ENCODE results near the gene EBPL. TPM values are rescaled to one million over a fixed set of nuclear protein-coding genes. Genes with fewer than 3 reads are reported as not detected.

EBPL gene
- total and polyA plus RNA-seq, 3 experiments from 2014 or later: 47.9 to 53.3 (median 51.6) TPM

- ChIA-PET CTCF (interaction anchor here (0.9 kb wide), 1 partner anchor 11 kb away, joined by 3 read pairs; no protein-coding TSS in a partner anchor), POLR2A (no interaction called here)
- Histone ChIP-seq H3K4me1 (ENCODE audit: insufficient read depth, low read length) (no peaks in the 10 kb centered on the region), H3K9me3 (ENCODE audit: low read length) (no peaks in the 10 kb centered on the region), H3K36me3 (ENCODE audit: insufficient read depth, low read length) (no peaks in the 10 kb centered on the region), H3K27me3 (ENCODE audit: insufficient read depth, low read length, poor library complexity, severe bottlenecking) (no peaks in the 10 kb centered on the region), H3K4me3 (ENCODE audit: low read length) (no peak overlapping the region), H3K27ac (ENCODE audit: low read depth, low read length) (no peak overlapping the region)
- Mint-ChIP-seq H3K36me3 (peaks cover 0 to 4% (median 3%) of the 10 kb centered on the region in 3 donors), H3K27me3 (no peaks in the 10 kb centered on the region), H3K27ac (peak overlapping the region in 2 of 8 donors; percentile 46 to 79), H3K9me3 (no peaks in the 10 kb centered on the region), H3K4me1 (peaks cover 0 to 2% (median 0%) of the 10 kb centered on the region in 3 donors), H3K4me3 (no peak overlapping the region)
- DNase-seq: no peak
Measured at GRCh38 chr13:49651570-49652354, 39.5 kb downstream of the EBPL start.

- H3K9me3 ChIP-seq (ENCODE audit: low read length): no peaks in the 10 kb centered on the region
- H3K4me1 ChIP-seq (ENCODE audit: insufficient read depth, low read length): peaks cover 8% of the 10 kb centered on the region
- POLR2A ChIA-PET: no interaction called here
- Mint-ChIP-seq H3K36me3 (peaks cover 0 to 2% (median 0%) of the 10 kb centered on the region in 3 donors), H3K9me3 (no peaks in the 10 kb centered on the region), H3K27me3 (no peaks in the 10 kb centered on the region), H3K27ac (peak overlapping the region in 1 of 8 donors; percentile 58), H3K4me3 (no peak overlapping the region), H3K4me1 (peaks cover 6% of the 10 kb centered on the region in 3 donors)
- no peak overlapping the region for H3K27ac ChIP-seq (ENCODE audit: low read depth, low read length)
- no peak for DNase-seq
- CTCF ChIA-PET: no interaction called here
- H3K4me3 ChIP-seq (ENCODE audit: low read length): no peak overlapping the region
- no peaks in the 10 kb centered on the region for H3K27me3 ChIP-seq (ENCODE audit: insufficient read depth, low read length, poor library complexity, severe bottlenecking)
- H3K36me3 ChIP-seq (ENCODE audit: insufficient read depth, low read length): no peaks in the 10 kb centered on the region
Measured at GRCh38 chr13:49649963-49650312, 41.3 kb downstream of the EBPL start.

GRCh38 chr13:49649244-49649962 is 41.9 kb downstream of the EBPL start:
- Mint-ChIP-seq H3K9me3 (no peaks in the 10 kb centered on the region), H3K27ac (peak overlapping the region in 1 of 8 donors; percentile 58), H3K27me3 (no peaks in the 10 kb centered on the region), H3K4me3 (no peak overlapping the region), H3K36me3 (peaks cover 0 to 2% (median 0%) of the 10 kb centered on the region in 3 donors), H3K4me1 (peaks cover 4 to 9% (median 6%) of the 10 kb centered on the region in 3 donors)
- ChIA-PET CTCF (no interaction called here), POLR2A (no interaction called here)
- Histone ChIP-seq H3K9me3 (ENCODE audit: low read length) (no peaks in the 10 kb centered on the region), H3K27me3 (ENCODE audit: insufficient read depth, low read length, poor library complexity, severe bottlenecking) (no peaks in the 10 kb centered on the region), H3K4me1 (ENCODE audit: insufficient read depth, low read length) (peaks cover 8% of the 10 kb centered on the region), H3K27ac (ENCODE audit: low read depth, low read length) (no peak overlapping the region), H3K4me3 (ENCODE audit: low read length) (no peak overlapping the region), H3K36me3 (ENCODE audit: insufficient read depth, low read length) (no peaks in the 10 kb centered on the region)
- no peak for DNase-seq

- Histone ChIP-seq H3K27ac (ENCODE audit: low read depth, low read length) (no peak overlapping the region), H3K9me3 (ENCODE audit: low read length) (no peaks in the 10 kb centered on the region), H3K4me3 (ENCODE audit: low read length) (no peak overlapping the region), H3K27me3 (ENCODE audit: insufficient read depth, low read length, poor library complexity, severe bottlenecking) (no peaks in the 10 kb centered on the region), H3K4me1 (ENCODE audit: insufficient read depth, low read length) (peaks cover 8% of the 10 kb centered on the region), H3K36me3 (ENCODE audit: insufficient read depth, low read length) (no peaks in the 10 kb centered on the region)
- H3K9me3 Mint-ChIP-seq: no peaks in the 10 kb centered on the region
- DNase-seq: no peak
- ChIA-PET CTCF (no interaction called here), POLR2A (no interaction called here)
- no peak overlapping the region for H3K27ac Mint-ChIP-seq
- no peak overlapping the region for H3K4me3 Mint-ChIP-seq
- H3K27me3 Mint-ChIP-seq: no peaks in the 10 kb centered on the region
- H3K4me1 Mint-ChIP-seq: peaks cover 4 to 9% (median 6%) of the 10 kb centered on the region in 3 donors
- H3K36me3 Mint-ChIP-seq: no peaks in the 10 kb centered on the region
Measured at GRCh38 chr13:49646688-49647087, 44.6 kb downstream of the EBPL start.

GRCh38 chr13:49645451-49645850 is 45.8 kb downstream of the EBPL start:
- no peak overlapping the region for H3K4me3 ChIP-seq (ENCODE audit: low read length)
- no peak overlapping the region for H3K27ac ChIP-seq (ENCODE audit: low read depth, low read length)
- peak overlapping the region in 6 of 7 donors; percentile 3 to 68 (median 37) for H3K4me3 Mint-ChIP-seq
- peaks cover 4 to 9% (median 6%) of the 10 kb centered on the region in 3 donors for H3K4me1 Mint-ChIP-seq
- no peaks in the 10 kb centered on the region for H3K27me3 ChIP-seq (ENCODE audit: insufficient read depth, low read length, poor library complexity, severe bottlenecking)
- CTCF ChIA-PET: no interaction called here
- peaks cover 8% of the 10 kb centered on the region for H3K4me1 ChIP-seq (ENCODE audit: insufficient read depth, low read length)
- no peaks in the 10 kb centered on the region for H3K9me3 ChIP-seq (ENCODE audit: low read length)
- H3K27ac Mint-ChIP-seq: peak overlapping the region in 6 of 8 donors; percentile 2 to 66 (median 12)
- H3K36me3 Mint-ChIP-seq: no peaks in the 10 kb centered on the region
- no peaks in the 10 kb centered on the region for H3K9me3 Mint-ChIP-seq
- H3K27me3 Mint-ChIP-seq: peaks cover 0 to 3% of the 10 kb centered on the region in 2 donors
- POLR2A ChIA-PET: interaction anchor here (0.7 kb wide), 1 partner anchor 185 kb away, joined by 4 read pairs; no protein-coding TSS in a partner anchor
- DNase-seq: no peak
- no peaks in the 10 kb centered on the region for H3K36me3 ChIP-seq (ENCODE audit: insufficient read depth, low read length)

GRCh38 chr13:49643035-49643646 is 48.1 kb downstream of the EBPL start:
- no peak overlapping the region for H3K27ac ChIP-seq (ENCODE audit: low read depth, low read length)
- H3K4me1 ChIP-seq (ENCODE audit: insufficient read depth, low read length): peaks cover 8% of the 10 kb centered on the region
- POLR2A ChIA-PET: no interaction called here
- H3K36me3 Mint-ChIP-seq: no peaks in the 10 kb centered on the region
- no peaks in the 10 kb centered on the region for H3K36me3 ChIP-seq (ENCODE audit: insufficient read depth, low read length)
- CTCF ChIA-PET: no interaction called here
- H3K4me3 ChIP-seq (ENCODE audit: low read length): no peak overlapping the region
- H3K9me3 Mint-ChIP-seq: no peaks in the 10 kb centered on the region
- peaks cover 0 to 3% of the 10 kb centered on the region in 2 donors for H3K27me3 Mint-ChIP-seq
- no peak for DNase-seq
- H3K27ac Mint-ChIP-seq: peak overlapping the region in 1 of 8 donors; percentile 23
- no peaks in the 10 kb centered on the region for H3K27me3 ChIP-seq (ENCODE audit: insufficient read depth, low read length, poor library complexity, severe bottlenecking)
- peaks cover 4 to 9% (median 6%) of the 10 kb centered on the region in 3 donors for H3K4me1 Mint-ChIP-seq
- H3K4me3 Mint-ChIP-seq: no peak overlapping the region
- no peaks in the 10 kb centered on the region for H3K9me3 ChIP-seq (ENCODE audit: low read length)

GRCh38 chr13:49641801-49642291 is 49.4 kb downstream of the EBPL start:
- H3K27me3 Mint-ChIP-seq: peaks cover 0 to 3% of the 10 kb centered on the region in 2 donors
- Histone ChIP-seq H3K4me3 (ENCODE audit: low read length) (no peak overlapping the region), H3K36me3 (ENCODE audit: insufficient read depth, low read length) (no peaks in the 10 kb centered on the region), H3K27ac (ENCODE audit: low read depth, low read length) (no peak overlapping the region), H3K9me3 (ENCODE audit: low read length) (no peaks in the 10 kb centered on the region), H3K27me3 (ENCODE audit: insufficient read depth, low read length, poor library complexity, severe bottlenecking) (no peaks in the 10 kb centered on the region), H3K4me1 (ENCODE audit: insufficient read depth, low read length) (peaks cover 8% of the 10 kb centered on the region)
- H3K27ac Mint-ChIP-seq: no peak overlapping the region
- H3K4me3 Mint-ChIP-seq: no peak overlapping the region
- POLR2A ChIA-PET: no interaction called here
- peaks cover 4 to 9% (median 6%) of the 10 kb centered on the region in 3 donors for H3K4me1 Mint-ChIP-seq
- no peaks in the 10 kb centered on the region for H3K9me3 Mint-ChIP-seq
- CTCF ChIA-PET: interaction anchor here (1.2 kb wide), 1 partner anchor 10 kb away, joined by 3 read pairs; no protein-coding TSS in a partner anchor
- no peak for DNase-seq
- H3K36me3 Mint-ChIP-seq: no peaks in the 10 kb centered on the region

- no peak overlapping the region for H3K4me3 ChIP-seq (ENCODE audit: low read length)
- H3K27ac ChIP-seq (ENCODE audit: low read depth, low read length): no peak overlapping the region
- H3K36me3 ChIP-seq (ENCODE audit: insufficient read depth, low read length): no peaks in the 10 kb centered on the region
- Mint-ChIP-seq H3K36me3 (no peaks in the 10 kb centered on the region), H3K4me1 (peaks cover 9 to 23% (median 17%) of the 10 kb centered on the region in 3 donors), H3K27ac (peak overlapping the region in 1 of 8 donors; percentile 43), H3K9me3 (no peaks in the 10 kb centered on the region), H3K4me3 (no peak overlapping the region), H3K27me3 (peaks cover 0 to 3% of the 10 kb centered on the region in 2 donors)
- H3K9me3 ChIP-seq (ENCODE audit: low read length): no peaks in the 10 kb centered on the region
- DNase-seq: no peak
- CTCF ChIA-PET: no interaction called here
- POLR2A ChIA-PET: no interaction called here
- no peaks in the 10 kb centered on the region for H3K4me1 ChIP-seq (ENCODE audit: insufficient read depth, low read length)
- no peaks in the 10 kb centered on the region for H3K27me3 ChIP-seq (ENCODE audit: insufficient read depth, low read length, poor library complexity, severe bottlenecking)
Measured at GRCh38 chr13:49638744-49639072, 52.6 kb downstream of the EBPL start.
